Liver (tissue), 3 donors: ENCODE measurements around the gene KANSL3.

Source experiments
- TAF1 ChIP-seq: conservative IDR thresholded peaks from 2 replicates; pipeline ENCODE4 v1.6.1; 2016; ENCODE audit warnings: antibody characterized with exemption, mild to moderate bottlenecking
- TF ChIP-seq, protein P1 (sequence below): fragments of 150-350 bp; IDR thresholded peaks from 2 replicates; pipeline ENCODE4 v1.5.1; 2017; ENCODE audit warnings: improper control_type of control experiment, low read depth, low read length; ENCODE audit not compliant: missing input control
- donor health status: healthy.
- donor health status: healthy.

DNA sequence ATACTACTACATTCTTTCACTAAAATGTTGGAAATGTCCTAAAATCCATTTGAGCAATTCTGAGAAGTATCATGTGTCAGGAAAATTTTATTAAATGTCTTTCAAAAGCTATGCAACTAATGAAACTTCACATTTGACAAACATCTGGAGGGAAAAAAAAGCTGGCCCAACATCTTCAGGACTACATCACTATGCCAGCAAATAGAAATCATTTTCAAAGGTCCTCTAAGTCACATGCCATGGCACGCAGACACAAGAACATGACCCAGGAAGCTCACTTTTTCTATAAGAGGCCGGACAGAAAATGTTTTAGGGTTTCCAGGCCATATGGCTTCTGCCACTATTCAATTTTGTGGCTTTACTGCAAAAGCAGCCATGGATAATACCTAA lies 11.6 kb downstream of the KANSL3 start:
- no peak for TF ChIP-seq TAF1
- TF ChIP-seq, protein P1, sequence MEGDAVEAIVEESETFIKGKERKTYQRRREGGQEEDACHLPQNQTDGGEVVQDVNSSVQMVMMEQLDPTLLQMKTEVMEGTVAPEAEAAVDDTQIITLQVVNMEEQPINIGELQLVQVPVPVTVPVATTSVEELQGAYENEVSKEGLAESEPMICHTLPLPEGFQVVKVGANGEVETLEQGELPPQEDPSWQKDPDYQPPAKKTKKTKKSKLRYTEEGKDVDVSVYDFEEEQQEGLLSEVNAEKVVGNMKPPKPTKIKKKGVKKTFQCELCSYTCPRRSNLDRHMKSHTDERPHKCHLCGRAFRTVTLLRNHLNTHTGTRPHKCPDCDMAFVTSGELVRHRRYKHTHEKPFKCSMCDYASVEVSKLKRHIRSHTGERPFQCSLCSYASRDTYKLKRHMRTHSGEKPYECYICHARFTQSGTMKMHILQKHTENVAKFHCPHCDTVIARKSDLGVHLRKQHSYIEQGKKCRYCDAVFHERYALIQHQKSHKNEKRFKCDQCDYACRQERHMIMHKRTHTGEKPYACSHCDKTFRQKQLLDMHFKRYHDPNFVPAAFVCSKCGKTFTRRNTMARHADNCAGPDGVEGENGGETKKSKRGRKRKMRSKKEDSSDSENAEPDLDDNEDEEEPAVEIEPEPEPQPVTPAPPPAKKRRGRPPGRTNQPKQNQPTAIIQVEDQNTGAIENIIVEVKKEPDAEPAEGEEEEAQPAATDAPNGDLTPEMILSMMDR, result no peak
